Keratinocyte (primary cell): ENCODE measurements around the gene GPR157. TPM values are rescaled to one million over a fixed set of nuclear protein-coding genes. Genes with fewer than 3 reads are reported as not detected.

ENCODE experiments used
- DNase-seq: peaks from one replicate; pipeline ENCODE4 v3.0.0-alpha.2; 2011; ENCODE audit warnings: low read depth, missing footprints, low spot score
- FAIRE-seq: peaks from 2 replicates; lab custom pipeline; 2011; peaks lifted over from hg19 to GRCh38; lab: Jason Lieb, UNC
- H2AFZ ChIP-seq: 2 replicates; pipeline ENCODE4 v1.6.0; 2012; ENCODE audit warnings: low read length, control low read depth, inconsistent platforms; ENCODE audit not compliant: control insufficient read depth
- H3K27ac ChIP-seq: 2 replicates; pipeline ENCODE4 v1.5.1; 2011; ENCODE audit warnings: low read length; ENCODE audit not compliant: control insufficient read depth, insufficient read depth
- H3K27me3 ChIP-seq: 3 replicates; pipeline ENCODE4 v1.6.0; 2011; ENCODE audit warnings: low read length; ENCODE audit not compliant: control insufficient read depth, insufficient read depth; ENCODE audit errors: extremely low read depth
- H3K36me3 ChIP-seq, 2 experiments: 2 replicates in 1 of 2; 3 replicates in 1 of 2; pipeline ENCODE4 v1.5.1; 2011; ENCODE audit warnings: low read length in 2 of 2, mild to moderate bottlenecking in 1 of 2; ENCODE audit not compliant: control insufficient read depth in 2 of 2, insufficient read depth in 2 of 2; ENCODE audit errors: extremely low read depth in 1 of 2
- H3K4me1 ChIP-seq: 3 replicates; pipeline ENCODE4 v1.5.1; 2011; ENCODE audit warnings: low read length; ENCODE audit not compliant: control insufficient read depth, insufficient read depth; ENCODE audit errors: extremely low read depth
- H3K4me2 ChIP-seq: 3 replicates; pipeline ENCODE4 v1.6.0; 2011; ENCODE audit warnings: low read depth, low read length; ENCODE audit not compliant: control insufficient read depth, insufficient read depth; ENCODE audit errors: extremely low read depth
- H3K4me3 ChIP-seq, 3 experiments: fragments of 200-600 bp in 1 of 3; sonication (generic) in 1 of 3; 2 replicates in 2 of 3; 3 replicates in 1 of 3; pipeline ENCODE4 v1.5.1; 2011 to 2016; ENCODE audit warnings: low read length in 3 of 3, mild to moderate bottlenecking in 3 of 3, control low read depth in 2 of 3, inconsistent platforms in 1 of 3, low read depth in 1 of 3, mixed read lengths in 1 of 3, mixed run types in 1 of 3, moderate library complexity in 1 of 3; ENCODE audit not compliant: control insufficient read depth in 2 of 3, insufficient read depth in 2 of 3; ENCODE audit errors: extremely low read depth in 1 of 3
- H3K79me2 ChIP-seq: 2 replicates; pipeline ENCODE4 v1.6.0; 2012; ENCODE audit warnings: low read length; ENCODE audit not compliant: control insufficient read depth, insufficient read depth
- H3K9ac ChIP-seq: 3 replicates; pipeline ENCODE4 v1.6.0; 2011; ENCODE audit warnings: low read length; ENCODE audit not compliant: control insufficient read depth, insufficient read depth; ENCODE audit errors: extremely low read depth
- H3K9me1 ChIP-seq: 3 replicates; pipeline ENCODE4 v1.6.0; 2011; ENCODE audit warnings: low read length; ENCODE audit not compliant: control insufficient read depth, insufficient read depth; ENCODE audit errors: extremely low read depth
- H3K9me3 ChIP-seq: 2 replicates; pipeline ENCODE4 v1.5.1; 2012; ENCODE audit warnings: low read depth, low read length; ENCODE audit not compliant: control insufficient read depth
- H4K20me1 ChIP-seq: 3 replicates; pipeline ENCODE4 v1.6.0; 2011; ENCODE audit warnings: low read length; ENCODE audit not compliant: control insufficient read depth, insufficient read depth; ENCODE audit errors: extremely low read depth
- CTCF ChIP-seq, 3 experiments: IDR thresholded peaks in 1 of 3; conservative IDR thresholded peaks in 1 of 3; optimal IDR thresholded peaks in 1 of 3; 2 replicates in 2 of 3; 3 replicates in 1 of 3; pipeline versions ENCODE3 to v1.5.1; 2011; ENCODE audit warnings: low read length in 3 of 3, mild to moderate bottlenecking in 3 of 3, moderate library complexity in 2 of 3, control low read depth in 1 of 3, inconsistent platforms in 1 of 3; ENCODE audit not compliant: insufficient read depth in 2 of 3; ENCODE audit errors: extremely low read depth in 1 of 3
- EZH2 ChIP-seq: IDR thresholded peaks from one replicate; pipeline ENCODE4 v1.6.1; 2012; ENCODE audit warnings: inconsistent platforms, mild to moderate bottlenecking, low read length, moderate library complexity
- dilution Hi-C: fragments of 300-500 bp; cut with MboI; formaldehyde crosslinking; loops from one replicate; pipeline ENCODE4 v1.7.0; 2020; ENCODE audit warnings: low sequenced_read_pairs; ENCODE audit not compliant: extremely low pct_ligation_motif_present
- polyA minus RNA-seq, 3 experiments: library from RNA; depleted of rRNA, polyadenylated mRNA; stranded (reverse); fragments of >200 nt; gene quantifications; 1 replicate in 1 of 3; 2 replicates in 1 of 3; 3 replicates in 1 of 3; pipeline ENCODE4 v1.2.3, GENCODE V29; 2011
- polyA plus RNA-seq, 5 experiments: library from polyadenylated mRNA; depleted of rRNA in 3 of 5; stranded (reverse) in 3 of 5; stranded (forward) in 1 of 5; unstranded in 1 of 5; fragments of >200 nt; gene quantifications; 1 replicate in 1 of 5; 2 replicates in 3 of 5; 3 replicates in 1 of 5; pipeline versions ENCODE4 v1.2.1 to v1.2.3, GENCODE V29; 2011 to 2012; ENCODE audit warnings: missing spikeins in 2 of 5, low read depth in 1 of 5, low replicate concordance in 1 of 5

Gene GPR157
- polyA plus RNA-seq = 4.4 to 6.5 TPM (median 6.1 TPM) in 3 replicates
- polyA plus RNA-seq (2011; ENCODE audit: low read depth) = 6.1 TPM
- 3.5 and 3.6 TPM in 2 replicates for polyA plus RNA-seq (2011; cell fraction: cytosol; rRNA removed)
- 8.9 and 9.9 TPM in 2 replicates for polyA plus RNA-seq (2011; cell fraction: nucleus; rRNA removed)
- 11.2 and 16.4 TPM in 2 replicates for polyA plus RNA-seq (2012; ENCODE audit: low replicate concordance)
- polyA minus RNA-seq = 6.5 to 11.5 TPM (median 11.1 TPM) in 3 replicates
- 32.4 TPM for polyA minus RNA-seq (2011; cell fraction: cytosol; rRNA and poly(A)+ RNA removed)
- polyA minus RNA-seq (2011; cell fraction: nucleus; rRNA and poly(A)+ RNA removed) = 12.2 and 52.3 TPM in 2 replicates

GRCh38 chr1:9128520-9129265, at the start of gene GPR157:
Gene GPR157 (minus strand): TSS chr1:9129102. CDS start chr1:9129027, 75 bp downstream.
- H3K27me3 ChIP-seq = no peaks in the 10 kb centered on the region
- peaks cover 21% of the 10 kb centered on the region for H3K79me2 ChIP-seq
- no peaks in the 10 kb centered on the region for H3K9me1 ChIP-seq
- peak within 1 kb of the TSS; percentile 82 for H2AFZ ChIP-seq
- H3K27ac ChIP-seq = peak within 1 kb of the TSS; percentile 63
- no peaks in the 10 kb centered on the region for H4K20me1 ChIP-seq
- FAIRE-seq (no peak), DNase-seq (no peak)
- H3K4me1 ChIP-seq = peaks cover 43% of the 10 kb centered on the region
- peak within 1 kb of the TSS; percentile 84 for H3K9ac ChIP-seq
- H3K36me3 ChIP-seq = no peaks in the 10 kb centered on the region
- peak in 2 of 3 experiments; percentile 29 to 39 for TF ChIP-seq CTCF (optimal IDR thresholded peaks at IDR 0.05 in 1 of 3, IDR thresholded peaks at IDR 0.05 in 1 of 3, conservative IDR thresholded peaks at IDR 0.05 in 1 of 3; ENCODE audit: extremely low read depth in 1 of 3, insufficient read depth in 2 of 3, low read length in 3 of 3)
- TF ChIP-seq EZH2 = no peak
- dilution Hi-C loops = no loop called here
- H3K9me3 ChIP-seq = no peaks in the 10 kb centered on the region
- H3K4me2 ChIP-seq = peak within 1 kb of the TSS; percentile 99
- H3K4me3 ChIP-seq = peak within 1 kb of the TSS; percentile 64 to 92 (median 83)

- DNase-seq = no peak
- dilution Hi-C loops = no loop called here
- no peak overlapping the region for H3K4me3 ChIP-seq
- no peaks in the 10 kb centered on the region for H3K9me1 ChIP-seq
- peaks cover under 1% of the 10 kb centered on the region for H3K4me1 ChIP-seq
- H3K9ac ChIP-seq = no peak overlapping the region
- H2AFZ ChIP-seq = no peak overlapping the region
- peaks cover 86% of the 10 kb centered on the region for H3K79me2 ChIP-seq
- TF ChIP-seq CTCF (optimal IDR thresholded peaks at IDR 0.05 in 1 of 3, IDR thresholded peaks at IDR 0.05 in 1 of 3, conservative IDR thresholded peaks at IDR 0.05 in 1 of 3; ENCODE audit: extremely low read depth in 1 of 3, insufficient read depth in 2 of 3, low read length in 3 of 3) (no peak), EZH2 (no peak)
- H3K27ac ChIP-seq = no peak overlapping the region
- no peaks in the 10 kb centered on the region for H3K27me3 ChIP-seq
- H4K20me1 ChIP-seq = peaks cover 9% of the 10 kb centered on the region
- H3K36me3 ChIP-seq = peaks cover 2 to 6% of the 10 kb centered on the region in 2 experiments
- H3K9me3 ChIP-seq = no peaks in the 10 kb centered on the region
- H3K4me2 ChIP-seq = no peak overlapping the region
- FAIRE-seq = no peak
These were observed 45.9 kb upstream of the GPR157 start for GRCh38 chr1:9174762-9175161.
